Inflammatory macrophage treated with lipopolysaccharide for 4 hours (primary cell): ENCODE measurements around the gene THSD4.
"Not testable (repeated sequence)": the region's sequence is repeated elsewhere in the genome, so short reads cannot be mapped to it uniquely, and the experiment has no call there.

Experiments
- DNase-seq: peaks from one replicate; pipeline ENCODE4 v3.0.0-alpha.2; 2020

THSD4 gene

DNA sequence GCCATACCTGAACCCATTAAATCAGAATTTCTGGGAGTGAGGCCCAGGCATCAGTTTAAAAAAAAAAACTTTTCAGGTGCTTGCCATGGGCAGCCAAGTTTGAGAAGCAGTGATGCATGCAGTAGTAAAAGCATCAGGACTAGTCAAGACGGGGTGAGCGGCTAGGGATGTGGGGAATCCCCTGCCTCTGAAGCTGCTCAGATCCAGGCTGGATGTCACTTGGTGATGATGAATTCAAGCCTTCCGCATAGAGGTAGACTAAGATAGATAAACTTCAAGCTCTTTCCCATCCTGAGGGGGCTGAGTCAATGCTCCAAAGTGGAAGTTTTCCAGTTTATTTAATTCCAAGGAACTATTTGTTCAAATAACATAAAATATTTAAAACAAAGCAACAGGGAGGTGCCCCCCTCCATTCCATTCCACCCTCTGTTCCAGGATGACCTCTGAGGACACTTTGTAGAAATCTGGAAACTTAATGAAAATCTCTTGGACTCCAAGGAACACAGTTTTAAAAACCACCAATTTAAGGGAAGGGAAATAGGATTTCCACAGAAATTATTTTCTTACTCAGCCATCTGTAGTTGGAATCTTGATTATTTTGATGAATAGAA, 594.6 kb downstream of the THSD4 start:
- no peak for DNase-seq

DNA sequence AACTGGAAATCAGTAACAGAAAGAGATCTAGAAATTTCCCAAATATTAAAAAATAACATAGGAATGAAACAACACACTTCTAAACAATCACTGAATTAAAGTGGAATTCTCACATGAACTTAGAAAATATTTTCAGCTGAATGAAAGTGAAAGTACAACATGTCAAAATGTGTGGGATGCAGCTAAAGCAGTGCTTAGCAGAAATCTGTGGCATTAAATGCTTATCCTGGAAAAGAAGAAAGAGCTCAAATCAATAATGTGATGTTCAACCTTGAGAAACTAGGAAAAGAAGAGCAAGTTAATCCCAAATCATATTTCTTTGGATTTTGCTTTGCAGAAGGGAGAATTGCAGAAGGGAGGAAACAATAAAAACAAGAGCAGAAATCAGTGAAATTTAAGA, 596.9 kb downstream of the THSD4 start:
- no peak for DNase-seq

DNA sequence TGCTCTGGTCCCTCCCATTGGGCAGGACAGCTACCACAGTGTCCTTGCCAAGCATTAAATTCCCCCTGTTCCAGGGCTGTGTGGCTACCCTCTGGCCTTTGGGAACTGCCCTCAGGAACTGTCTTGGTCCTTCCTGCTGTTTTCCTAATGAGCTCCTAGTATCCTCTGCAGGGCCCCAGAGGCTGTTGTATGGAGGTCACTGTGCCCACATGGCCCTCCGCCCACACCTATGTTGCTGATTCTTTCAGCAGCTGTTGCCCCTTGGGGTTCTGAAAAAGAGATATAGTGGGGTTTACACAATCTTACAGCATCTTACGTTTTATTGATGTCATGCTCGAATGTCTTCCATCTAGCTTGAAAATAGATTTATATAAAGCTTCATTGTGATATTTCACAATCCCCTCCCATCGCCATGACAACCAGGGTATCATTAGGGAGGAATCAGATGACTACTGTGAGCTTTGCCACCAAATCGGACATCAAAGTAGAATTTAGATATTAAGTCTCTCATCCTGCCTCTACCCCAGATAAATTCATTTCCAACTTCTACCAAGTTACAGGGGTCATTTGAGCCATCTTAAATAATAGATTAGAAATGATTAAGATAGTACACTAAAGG, 598.0 kb downstream of the THSD4 start:
- no peak for DNase-seq

DNA sequence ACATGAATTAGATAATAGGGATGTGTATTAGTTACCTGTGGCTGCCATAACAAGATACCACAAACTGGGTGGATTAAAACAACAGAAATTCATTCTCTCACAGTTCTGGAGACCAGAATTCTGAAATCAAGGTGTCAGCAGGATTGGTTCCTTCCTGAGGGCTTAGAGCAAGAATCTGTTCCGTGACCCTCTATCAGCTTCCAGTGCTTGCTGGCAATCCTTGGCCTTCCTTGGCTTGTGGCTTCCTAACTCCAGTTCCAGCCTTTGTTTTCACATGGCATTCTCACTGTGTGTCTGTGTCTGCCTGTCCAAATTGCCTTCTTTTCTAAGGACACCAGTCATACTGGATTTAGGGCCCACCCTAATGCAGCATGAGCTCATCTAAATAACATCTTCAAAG, 600.6 kb downstream of the THSD4 start:
- DNase-seq: no peak

DNA sequence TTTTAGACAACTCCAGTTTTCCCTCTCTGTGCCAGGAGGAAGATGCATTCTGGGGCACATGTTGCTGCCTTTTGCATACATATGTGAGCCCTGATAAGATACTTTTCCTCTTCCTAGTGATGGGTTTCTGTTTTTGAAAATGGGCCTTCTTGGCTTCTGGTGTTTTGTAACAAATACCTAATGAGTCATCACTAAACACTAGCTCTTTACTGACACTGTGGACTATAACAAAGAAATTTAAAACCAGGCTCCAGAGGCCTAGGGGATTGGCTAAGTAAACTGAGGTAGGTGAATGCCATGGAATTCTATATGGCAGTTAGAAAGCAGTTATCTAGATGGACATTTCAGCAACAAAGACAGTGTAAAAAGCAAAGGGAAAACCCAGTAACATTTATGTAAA, 601.7 kb downstream of the THSD4 start:
- no peak for DNase-seq

DNA sequence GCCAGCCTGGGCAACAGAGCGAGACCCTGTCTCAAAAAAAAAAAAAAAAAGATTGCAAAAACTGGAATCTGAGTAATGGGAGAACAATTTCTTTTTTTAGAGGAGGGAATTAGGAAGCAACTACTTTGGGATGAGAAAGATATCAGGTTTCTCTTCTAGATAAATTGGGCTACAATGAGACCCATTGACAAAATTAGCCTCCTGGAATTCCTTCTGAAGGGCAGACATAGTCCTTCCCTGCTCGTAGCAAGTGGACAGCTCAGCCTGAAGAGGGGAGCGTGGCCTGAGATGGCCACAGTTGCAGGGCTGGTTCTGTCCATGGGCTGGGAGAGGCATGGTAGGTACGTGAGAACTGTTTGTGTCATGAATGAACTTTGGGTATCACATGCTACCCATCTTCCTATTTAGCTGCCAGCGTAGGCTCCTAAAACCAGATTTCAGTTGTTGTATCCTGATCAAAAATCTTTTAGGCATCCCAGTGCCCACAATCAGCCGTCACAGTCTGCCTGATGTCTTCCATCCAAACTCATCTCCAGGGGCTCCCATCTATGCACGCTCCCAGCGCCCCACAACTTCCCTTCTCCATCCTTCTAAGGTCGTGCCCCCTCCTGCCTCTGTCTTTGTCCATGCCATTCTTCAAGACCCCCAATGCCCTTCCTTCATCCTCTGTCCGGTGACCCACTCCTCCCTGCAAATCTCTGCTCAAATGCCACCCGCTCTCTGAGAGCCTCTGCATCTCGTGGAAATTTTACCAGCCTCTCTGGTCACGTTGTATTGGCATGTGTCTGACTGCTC, 603.0 kb downstream of the THSD4 start:
- no peak for DNase-seq

DNA sequence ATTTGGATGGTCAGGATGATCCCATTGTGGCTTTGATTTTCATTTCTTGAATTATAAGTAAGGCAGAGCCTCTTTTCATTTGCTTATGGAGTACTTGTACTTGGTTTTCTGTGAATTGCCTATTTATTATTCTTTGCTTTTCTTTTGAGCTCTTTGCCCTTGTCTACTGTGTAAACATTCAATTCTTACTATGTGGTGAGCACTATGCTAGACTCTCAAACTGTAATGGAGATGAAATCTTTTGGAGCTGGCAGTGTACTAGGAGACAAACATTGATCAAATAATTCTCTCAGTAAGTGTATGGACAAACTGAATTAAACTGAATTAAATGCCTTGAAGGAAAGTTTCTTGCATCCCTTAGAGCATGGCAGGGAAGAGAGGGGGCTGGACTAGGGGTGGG, 608.1 kb downstream of the THSD4 start:
- DNase-seq: no peak

DNA sequence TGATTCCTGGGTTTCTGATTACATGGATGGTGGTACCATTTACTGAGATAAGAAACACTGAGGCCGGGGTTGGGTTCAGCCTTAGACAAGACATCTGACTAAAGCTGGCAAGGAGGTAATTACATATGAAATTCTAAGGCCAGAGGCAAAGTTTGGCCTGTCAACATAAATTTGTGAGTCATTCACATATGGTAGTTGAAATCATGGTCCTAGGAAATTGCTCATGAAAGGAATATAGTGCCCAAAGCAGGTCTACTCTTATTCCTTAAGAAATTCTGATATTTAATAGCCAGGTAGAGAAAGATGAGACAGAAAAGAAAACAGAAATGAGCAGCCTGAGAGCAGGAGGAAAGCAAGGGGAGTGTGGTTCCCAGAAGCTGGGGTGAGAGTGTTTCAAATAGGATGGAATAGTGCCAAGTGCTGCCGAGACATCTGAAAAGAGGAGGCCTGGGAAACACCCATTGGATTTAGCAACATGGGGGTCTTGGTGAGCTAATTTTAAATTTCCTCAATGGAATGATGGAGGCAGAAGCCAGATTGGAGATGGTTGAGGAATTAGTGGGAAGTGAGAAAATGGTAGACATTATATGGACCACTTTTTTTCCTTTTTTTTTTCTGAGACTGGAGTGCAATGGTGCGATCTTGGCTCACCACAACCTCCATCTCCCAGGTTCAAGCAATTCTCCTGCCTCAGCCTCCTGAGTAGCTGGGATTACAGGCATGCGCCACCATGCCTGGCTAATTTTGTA, 610.1 kb downstream of the THSD4 start:
- not testable (repeated sequence) for DNase-seq

DNA sequence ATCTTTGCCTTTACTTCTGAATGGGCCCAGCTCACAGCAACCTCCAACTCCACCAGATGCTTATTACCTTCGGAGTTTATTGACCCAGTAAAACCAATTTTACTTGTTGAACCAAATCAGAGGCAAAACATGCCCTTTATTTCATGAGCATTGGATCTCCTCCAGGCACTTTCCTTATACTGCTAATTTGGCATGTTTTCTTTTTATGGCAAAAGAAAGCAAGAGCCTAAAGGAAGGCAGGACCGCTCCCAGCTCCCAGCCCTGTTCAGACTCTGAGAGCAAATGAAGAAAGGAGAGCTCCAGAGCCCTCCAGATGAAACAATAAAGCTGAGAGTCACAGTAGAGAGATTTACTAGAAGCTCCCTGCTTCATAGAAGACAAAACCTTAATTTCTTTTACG, 613.6 kb downstream of the THSD4 start:
- DNase-seq: no peak

DNA sequence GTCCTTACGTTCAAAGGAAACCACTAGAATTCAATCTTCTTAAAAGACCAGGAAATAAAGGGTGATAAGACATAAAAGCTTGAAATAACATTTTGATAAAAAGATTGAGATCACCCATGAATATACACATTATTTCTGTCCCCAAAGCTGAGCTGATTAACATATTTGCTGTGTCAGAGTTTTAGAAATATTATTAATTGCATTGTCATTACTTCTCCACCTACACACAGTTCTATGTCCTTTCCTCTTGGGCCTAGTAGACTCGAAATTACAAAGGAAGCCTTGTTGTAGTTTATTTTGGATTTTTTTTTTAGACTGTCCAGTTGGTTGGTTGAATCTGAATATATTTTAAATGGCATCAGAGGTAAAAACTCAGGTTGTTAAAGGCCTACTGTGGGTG, 614.0 kb downstream of the THSD4 start:
- no peak for DNase-seq

DNA sequence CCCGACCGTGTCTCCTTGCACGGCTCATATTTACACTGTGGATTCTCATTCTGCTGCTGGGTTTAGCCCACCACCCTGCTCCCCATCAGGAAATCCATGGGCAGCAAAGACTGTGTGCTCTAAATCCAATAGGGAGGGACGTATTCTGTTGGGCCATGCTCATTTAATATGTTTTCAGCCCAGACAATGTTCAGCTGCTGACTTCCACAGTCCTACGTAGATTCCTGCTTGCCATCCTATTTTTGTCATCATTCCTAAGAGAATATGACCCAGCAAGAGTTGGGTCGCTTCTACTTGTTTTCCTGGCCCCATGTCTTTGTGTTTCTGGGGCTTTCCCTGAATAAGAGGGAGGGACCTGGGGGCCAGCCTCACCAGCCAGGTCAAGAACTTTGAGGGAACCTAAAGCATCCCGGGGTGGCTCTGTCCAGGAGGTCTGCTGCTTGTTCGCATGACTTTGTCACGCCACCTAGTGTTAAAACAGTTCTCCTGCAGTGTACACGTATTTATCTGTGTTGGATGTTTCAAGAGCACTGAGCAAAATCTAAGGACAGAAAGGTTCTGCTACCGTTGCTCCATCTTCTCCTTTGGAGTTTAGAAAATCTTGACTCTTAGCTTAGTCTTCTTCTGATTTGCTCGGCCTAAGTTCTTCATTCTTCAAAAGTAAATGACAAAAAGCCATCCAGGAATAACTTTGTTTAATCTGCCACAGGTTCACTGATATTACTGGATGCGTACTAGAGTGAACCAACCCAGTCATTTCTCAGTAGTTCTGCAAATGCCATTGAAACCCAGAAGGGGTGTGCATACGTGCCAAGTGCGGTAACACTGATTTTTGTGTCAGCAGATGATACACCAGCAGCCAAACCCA, 615.2 kb downstream of the THSD4 start:
- DNase-seq: peak; percentile 42

DNA sequence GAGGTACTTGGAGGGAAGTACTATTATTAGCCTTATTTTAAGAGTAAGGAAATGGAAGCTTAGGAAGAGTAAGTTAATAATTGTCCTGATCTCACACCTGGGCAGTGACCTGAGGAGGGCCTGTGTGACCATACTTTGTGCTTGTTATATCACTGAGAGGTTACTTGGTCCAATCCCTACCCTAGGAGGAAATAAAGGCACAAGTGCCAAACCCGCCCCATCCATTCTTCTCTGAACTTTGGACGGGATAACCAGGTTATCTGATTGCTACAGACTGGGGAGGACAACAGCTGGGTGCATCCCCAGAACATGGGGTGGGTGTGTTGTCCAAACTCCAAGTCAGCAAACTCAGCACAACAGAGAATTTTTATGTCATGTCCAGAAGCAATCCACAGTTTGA, 617.4 kb downstream of the THSD4 start:
- no peak for DNase-seq

DNA sequence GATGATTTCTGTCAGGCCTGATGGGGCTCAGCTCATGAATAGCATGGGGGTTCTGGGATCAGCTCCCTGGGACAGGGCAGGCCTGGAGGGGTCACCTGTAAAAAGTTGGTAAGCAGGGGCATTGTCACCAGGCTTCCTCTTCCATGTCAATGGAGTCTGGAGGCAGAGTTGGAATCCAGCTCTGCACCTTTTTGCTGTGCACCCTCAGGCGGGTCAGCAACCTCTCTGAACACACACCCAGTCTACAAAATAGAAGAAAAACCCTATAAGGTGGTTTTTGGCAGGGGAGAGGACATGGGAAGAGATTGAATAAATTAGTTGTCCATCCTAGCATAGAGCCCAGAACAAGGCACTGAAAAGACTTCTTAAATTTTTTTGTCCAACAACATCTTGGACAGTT, 617.9 kb downstream of the THSD4 start:
- DNase-seq: no peak

DNA sequence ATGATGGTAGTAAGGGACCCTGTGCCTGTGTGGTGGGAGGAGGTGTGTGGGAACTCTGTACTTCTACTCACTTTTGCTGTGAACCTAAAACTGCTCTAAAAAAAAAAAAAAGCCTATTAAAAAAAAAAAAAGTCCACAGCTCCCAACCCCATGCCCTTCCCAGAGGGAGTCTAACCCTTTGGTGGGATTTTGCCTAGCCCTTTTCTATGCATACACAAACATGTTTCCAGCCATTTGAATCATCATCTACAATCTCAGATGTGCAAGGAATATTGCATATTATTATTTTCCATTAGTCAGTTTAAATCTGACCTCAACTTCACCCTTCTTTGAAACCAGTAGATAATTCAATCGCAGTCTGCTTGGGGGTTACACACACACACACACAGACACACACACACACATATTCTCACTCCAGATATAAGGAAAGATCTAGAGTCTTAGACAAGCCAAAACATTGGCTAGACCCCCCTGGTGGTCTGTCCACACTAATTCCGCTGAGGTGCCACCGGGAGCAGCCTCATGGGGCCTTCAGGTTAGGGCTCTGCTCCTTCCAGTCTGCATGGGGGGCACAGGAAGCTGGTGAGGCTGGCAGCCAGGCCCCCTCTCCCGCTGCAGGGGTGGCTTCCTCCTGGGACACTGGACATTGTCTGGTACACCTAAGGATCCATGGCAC, 619.6 kb downstream of the THSD4 start:
- no peak for DNase-seq

DNA sequence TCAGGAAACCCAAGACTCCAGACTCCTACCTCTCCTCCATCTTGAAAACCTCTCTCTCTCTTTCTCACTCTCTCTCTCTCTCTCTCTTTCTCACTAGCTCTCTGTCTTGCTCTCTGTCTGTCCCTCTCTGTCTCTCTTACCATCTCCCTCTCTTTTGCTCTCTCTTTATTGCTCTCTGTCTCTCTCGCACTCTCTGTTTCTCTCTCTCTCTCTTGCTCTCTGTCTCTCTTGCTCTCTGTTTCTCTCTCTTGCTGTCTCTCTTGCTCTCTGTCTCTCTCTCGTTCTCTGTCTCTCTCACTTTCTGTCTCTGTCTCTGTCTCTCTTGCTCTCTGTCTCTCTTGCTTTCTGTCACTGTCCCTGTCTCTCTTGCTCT, 620.1 kb downstream of the THSD4 start:
- no peak for DNase-seq

DNA sequence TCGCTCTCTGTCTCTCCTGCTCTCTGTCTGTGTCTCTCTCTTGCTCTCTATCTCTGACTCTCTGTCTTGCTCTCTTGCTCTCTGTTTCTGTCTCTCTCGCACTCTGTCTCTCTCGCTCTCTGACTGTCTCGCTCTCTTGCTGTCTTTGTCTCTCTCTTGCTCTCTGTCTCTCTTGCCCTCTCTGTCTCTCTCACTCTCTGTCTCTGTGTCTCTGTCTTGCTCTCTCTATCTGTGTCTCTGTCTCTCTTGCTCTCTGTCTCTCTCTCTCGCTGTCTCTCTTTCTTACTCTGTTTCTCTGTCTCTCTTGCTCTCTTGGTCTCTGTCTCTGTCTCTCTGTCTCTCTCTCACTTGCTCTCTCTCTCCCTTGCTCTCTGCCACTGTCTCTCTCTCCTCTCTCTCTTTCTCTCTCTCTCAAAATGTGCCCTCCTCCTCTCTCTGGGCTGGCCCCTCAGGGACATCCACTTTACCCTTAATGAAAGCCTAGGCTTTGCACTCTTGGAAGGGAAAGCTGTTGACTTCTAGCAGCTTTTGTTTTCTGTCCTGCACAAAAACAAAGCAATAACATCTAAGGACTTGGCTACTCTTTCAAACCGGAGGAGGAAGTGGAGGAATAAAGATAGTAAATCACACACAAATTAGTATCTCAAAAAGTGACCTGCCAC, 621.1 kb downstream of the THSD4 start:
- no peak for DNase-seq

DNA sequence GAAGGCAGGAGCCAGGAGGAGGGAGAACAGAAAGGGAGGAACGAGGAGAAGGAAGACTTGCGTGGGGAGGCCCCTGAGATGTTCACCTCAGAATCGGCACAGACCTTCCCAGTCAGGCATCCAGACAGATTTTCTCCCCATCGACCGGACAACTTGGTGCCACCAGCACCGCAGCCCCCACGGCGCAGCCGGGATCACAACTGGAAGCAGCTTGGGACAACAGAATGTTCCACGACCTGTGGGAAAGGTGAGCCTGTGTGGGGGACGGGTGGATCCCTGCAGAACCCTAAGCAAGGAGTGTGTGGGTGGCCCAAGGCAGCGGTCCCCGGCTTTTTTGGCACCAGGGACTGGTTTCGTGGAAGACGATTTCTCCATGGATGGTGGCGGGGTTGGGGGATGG, 622.5 kb downstream of the THSD4 start:
- DNase-seq: no peak

DNA sequence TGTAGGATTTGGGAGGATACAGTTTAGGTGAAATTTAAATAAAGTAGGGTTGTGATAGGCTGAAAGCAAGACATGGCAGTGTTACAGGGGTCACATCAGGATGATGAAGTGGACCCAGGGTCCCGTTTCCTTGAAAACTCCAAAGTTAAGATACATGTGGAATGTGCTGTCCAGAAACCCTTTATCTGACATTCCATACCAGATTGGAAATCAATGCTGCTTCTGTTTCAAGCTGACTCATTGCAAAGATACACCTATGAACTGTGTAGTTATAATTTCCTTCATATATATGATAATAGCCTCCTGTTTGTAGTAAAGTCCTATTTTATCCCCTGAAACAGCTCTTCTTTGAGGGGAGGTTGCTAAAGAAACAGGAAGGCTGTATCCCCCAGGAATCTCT, 624.1 kb downstream of the THSD4 start:
- no peak for DNase-seq

DNA sequence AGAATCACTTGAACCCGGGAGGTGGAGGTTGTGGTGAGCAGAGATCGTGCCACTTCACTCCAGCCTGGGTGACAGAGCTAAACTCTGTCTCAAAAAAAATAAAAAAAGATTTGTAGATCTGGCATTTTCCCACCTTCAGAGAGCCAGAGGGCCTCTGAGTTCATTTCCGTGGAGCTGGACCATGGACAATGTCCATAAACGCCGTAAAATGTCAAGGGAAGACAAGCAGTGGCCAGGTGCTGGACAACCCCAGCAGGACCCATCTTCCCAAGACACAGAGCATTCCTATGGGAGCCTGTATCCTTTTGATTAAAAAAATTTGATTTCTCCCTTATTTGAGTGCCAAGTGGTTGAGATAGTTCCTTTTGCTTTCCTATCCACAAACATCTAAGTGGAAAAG, 627.7 kb downstream of the THSD4 start:
- DNase-seq: no peak

DNA sequence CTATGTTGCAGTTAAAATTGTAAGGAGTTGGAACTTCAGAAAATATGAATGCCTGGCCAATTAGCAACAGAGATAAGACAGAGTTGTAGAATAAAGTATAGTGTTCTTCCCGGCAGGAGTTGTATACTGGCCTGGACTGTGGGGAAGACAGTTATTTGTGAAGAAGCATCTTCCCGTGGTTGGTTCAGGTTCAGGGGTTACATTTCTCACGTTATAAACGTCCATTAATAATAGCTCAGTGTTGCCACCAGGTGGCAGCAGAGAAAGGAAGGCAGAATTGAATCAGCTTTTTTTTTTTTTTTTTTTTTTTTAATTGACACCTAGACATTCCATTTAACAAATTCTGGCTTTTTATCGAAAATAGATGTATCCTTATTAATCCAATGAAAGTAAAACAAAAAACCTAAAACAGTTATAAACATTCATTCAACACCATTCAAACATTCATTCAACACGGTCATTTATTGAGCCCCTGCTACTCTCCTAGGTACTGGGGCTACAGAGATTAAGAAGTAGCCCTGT, 628.7 kb downstream of the THSD4 start:
- DNase-seq: peak; percentile 56

DNA sequence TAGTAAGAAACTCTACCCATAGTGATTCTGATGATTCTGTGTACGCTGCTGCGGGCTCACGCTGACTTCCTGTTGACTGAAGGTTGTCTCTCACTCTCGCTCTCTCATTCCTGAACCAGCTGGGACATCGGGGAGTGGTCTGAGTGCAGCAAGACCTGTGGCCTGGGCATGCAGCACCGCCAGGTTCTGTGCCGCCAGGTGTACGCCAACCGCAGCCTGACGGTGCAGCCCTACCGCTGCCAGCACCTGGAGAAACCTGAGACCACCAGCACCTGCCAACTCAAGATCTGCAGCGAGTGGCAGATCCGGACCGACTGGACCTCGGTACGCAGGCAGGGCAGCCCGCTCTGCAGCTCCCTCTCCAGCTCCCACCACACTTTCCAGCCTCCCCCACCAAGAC, 631.4 kb downstream of the THSD4 start:
- DNase-seq: no peak
